HG03108 (cell line): ENCODE data around the gene MEDAG.

Experiments used
- ATAC-seq: cut with Tn5 transposase; IDR thresholded peaks from one replicate; pipeline ENCODE4 v1.9.1; 2021; ENCODE audit warnings: moderate library complexity; ENCODE audit not compliant: unreplicated experiment

The MEDAG gene

GRCh38 chr13:30936971-30937370 lies 30.9 kb downstream of the MEDAG start:
- no peak for ATAC-seq

- ATAC-seq = no peak
These were observed 37.8 kb downstream of the MEDAG start for GRCh38 chr13:30943881-30944280.

DNA sequence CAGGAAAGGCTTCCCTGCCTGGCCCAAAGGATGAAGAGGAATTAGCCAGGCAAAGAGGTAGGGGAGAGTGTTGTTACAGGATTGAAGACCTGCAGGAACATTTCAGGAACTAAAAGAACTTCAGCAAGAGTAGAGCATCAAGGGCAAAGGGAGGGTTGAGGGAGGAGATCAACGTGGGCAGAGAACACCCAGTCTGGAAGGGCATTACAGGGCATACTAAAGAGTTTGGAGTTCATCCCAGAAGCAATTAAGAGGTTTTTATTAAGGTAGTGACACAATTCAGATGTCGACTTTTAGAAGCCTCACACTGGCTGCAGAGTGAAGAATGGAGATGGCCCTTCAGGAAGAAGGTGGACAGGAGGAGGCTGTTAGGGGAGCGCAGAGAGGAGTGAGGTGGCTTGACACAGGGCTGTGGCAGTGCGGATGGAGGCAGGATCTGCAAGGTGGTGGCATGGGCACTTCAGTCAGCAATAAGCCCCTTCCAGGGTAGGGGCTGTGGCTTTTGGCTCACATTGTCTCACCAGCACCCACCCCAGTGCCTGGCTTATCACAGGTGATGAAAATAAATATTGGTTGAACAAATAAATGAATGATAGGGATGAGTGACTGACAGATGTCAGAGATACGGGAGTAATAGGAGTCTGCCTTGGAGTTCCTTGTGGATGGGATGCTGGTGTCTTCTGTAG lies 51.3 kb downstream of the MEDAG start:
- ATAC-seq = no peak

- no peak for ATAC-seq
These were observed 53.6 kb downstream of the MEDAG start for GRCh38 chr13:30959678-30960077.

- no peak for ATAC-seq
These were observed 57.7 kb downstream of the MEDAG start for GRCh38 chr13:30963791-30964190.

GRCh38 chr13:30965380-30965779 lies 59.3 kb downstream of the MEDAG start:
- ATAC-seq = no peak

DNA sequence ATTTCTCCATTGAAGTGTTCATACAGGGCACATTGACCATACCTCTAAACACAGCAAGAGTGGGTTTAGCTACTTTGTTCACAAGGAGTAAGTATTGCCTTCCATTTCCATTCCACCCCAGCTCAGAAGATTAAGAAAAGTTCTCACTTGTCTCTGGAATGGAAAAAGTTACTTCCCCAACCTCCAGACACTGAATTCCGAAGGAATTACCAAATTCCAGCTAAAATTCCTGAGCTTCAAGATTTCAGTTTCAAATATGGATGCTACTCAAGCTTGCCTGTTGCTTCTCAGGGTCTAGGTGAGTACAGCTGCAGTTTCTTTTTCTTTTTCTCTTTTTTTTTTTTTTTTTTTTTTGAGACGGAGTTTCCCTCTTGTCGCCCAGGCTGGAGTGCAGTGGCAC lies 60.0 kb downstream of the MEDAG start:
- no peak for ATAC-seq

DNA sequence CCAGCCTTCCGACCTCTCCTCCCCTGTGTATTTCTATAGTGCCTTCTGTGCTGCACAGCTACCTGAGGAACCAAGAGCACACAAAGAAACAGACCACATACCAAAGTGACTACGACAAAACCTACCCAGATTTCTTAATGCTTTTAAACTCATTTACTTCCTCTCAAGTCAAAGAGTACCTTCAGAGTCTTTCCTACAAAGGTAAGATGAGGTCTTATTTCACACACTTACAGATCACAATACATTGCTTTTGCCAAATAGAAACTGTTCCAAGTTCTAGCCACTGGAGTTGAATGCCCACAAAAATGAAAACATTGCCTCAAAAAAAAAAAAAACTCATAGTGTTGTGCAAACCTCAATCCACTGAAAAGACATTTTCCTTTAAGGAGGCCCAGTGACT lies 62.8 kb downstream of the MEDAG start:
- no peak for ATAC-seq

DNA sequence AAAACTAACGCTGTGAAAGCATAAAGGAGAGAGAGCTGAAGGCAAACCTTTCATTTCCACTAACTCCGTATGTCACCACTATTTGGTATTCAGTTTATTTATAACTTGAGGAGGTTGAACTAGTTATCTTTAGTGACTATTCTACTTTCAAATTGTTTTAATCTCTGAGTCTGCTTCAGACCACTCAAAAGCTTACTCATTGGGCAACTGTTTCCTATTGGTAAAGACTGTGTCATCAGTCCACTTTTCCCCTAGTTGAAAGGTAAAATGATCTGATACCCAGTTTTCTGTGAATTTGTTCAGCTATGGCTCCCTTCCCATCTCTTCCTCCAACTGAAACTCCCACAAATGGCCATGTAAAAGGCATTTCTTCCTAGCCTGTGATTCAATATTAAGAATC lies 65.5 kb downstream of the MEDAG start:
- no peak for ATAC-seq

GRCh38 chr13:30972888-30973377 lies 66.9 kb downstream of the MEDAG start:
- ATAC-seq = no peak

DNA sequence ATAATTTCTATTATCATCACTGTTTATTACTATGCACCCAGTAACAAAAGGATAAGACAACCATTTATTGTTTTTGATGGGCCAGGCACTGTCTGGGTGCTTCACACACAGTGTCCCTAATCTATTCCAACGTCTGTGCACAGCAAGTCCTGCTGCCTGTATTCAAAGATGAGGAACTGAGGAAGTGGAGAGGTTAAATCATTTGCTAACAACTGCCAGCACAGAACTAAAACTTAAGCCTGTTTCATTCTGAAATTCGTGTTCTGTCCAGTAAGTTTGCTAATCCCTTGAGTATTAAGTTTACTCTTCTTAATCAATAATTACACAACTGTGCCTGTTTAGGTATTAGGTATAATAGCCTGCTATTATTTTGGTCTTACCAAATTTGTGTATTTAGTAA lies 68.3 kb downstream of the MEDAG start:
- ATAC-seq = peak; percentile 67
